Nephron (organoid): ENCODE measurements around the gene FARP2.

Experiments used
- H3K27ac Mint-ChIP-seq, 3 experiments: 2 replicates each; pipeline ENCODE4 v1.8.0; 2020; ENCODE audit warnings: mixed read lengths in 3 of 3, mild to moderate bottlenecking in 2 of 3, moderate library complexity in 1 of 3
- H3K27me3 Mint-ChIP-seq: 2 replicates; pipeline ENCODE4 v1.8.0; 2021; ENCODE audit warnings: low read depth, mild to moderate bottlenecking, moderate library complexity, mixed read lengths
- H3K36me3 Mint-ChIP-seq: 2 replicates; pipeline ENCODE4 v1.8.0; 2020; ENCODE audit warnings: low read depth, mixed read lengths
- H3K4me1 Mint-ChIP-seq: 2 replicates; pipeline ENCODE4 v1.8.0; 2020; ENCODE audit warnings: mixed read lengths
- H3K4me3 Mint-ChIP-seq, 3 experiments: 2 replicates each; pipeline ENCODE4 v1.8.0; 2020; ENCODE audit warnings: mild to moderate bottlenecking in 3 of 3, mixed read lengths in 3 of 3, moderate library complexity in 2 of 3
- H3K9me3 Mint-ChIP-seq: 2 replicates; pipeline ENCODE4 v1.8.0; 2020; ENCODE audit warnings: mixed read lengths
- CTCF ChIP-seq, 3 experiments: fragments of 200-600 bp; sonication (generic); IDR thresholded peaks; one replicate each; pipeline ENCODE4 v1.5.0; 2021; ENCODE audit warnings: antibody characterized with exemption in 3 of 3; ENCODE audit not compliant: unreplicated experiment in 3 of 3

FARP2 gene

GRCh38 chr2:241498115-241499070, 142.3 kb downstream of the FARP2 start:
- no peak for TF ChIP-seq CTCF (IDR thresholded peaks at IDR 0.05; ENCODE audit: unreplicated experiment in 3 of 3)
- Mint-ChIP-seq H3K27ac (no peak overlapping the region), H3K27me3 (no peaks in the 10 kb centered on the region), H3K36me3 (peaks cover 25% of the 10 kb centered on the region), H3K4me3 (no peak overlapping the region), H3K4me1 (peaks cover 9% of the 10 kb centered on the region), H3K9me3 (no peaks in the 10 kb centered on the region)

- no peak overlapping the region for H3K27ac Mint-ChIP-seq
- H3K36me3 Mint-ChIP-seq, result peaks cover 25% of the 10 kb centered on the region
- no peaks in the 10 kb centered on the region for H3K27me3 Mint-ChIP-seq
- no peak overlapping the region for H3K4me3 Mint-ChIP-seq
- TF ChIP-seq CTCF (IDR thresholded peaks at IDR 0.05; ENCODE audit: unreplicated experiment in 3 of 3), result no peak
- H3K4me1 Mint-ChIP-seq, result peaks cover 13% of the 10 kb centered on the region
- H3K9me3 Mint-ChIP-seq, result no peaks in the 10 kb centered on the region
These were observed 143.3 kb downstream of the FARP2 start for GRCh38 chr2:241499146-241499965.

GRCh38 chr2:241500016-241500415, 143.9 kb downstream of the FARP2 start:
- H3K27me3 Mint-ChIP-seq, result no peaks in the 10 kb centered on the region
- H3K4me1 Mint-ChIP-seq, result peaks cover 20% of the 10 kb centered on the region
- no peak for TF ChIP-seq CTCF (IDR thresholded peaks at IDR 0.05; ENCODE audit: unreplicated experiment in 3 of 3)
- no peak overlapping the region for H3K27ac Mint-ChIP-seq
- peaks cover 23% of the 10 kb centered on the region for H3K36me3 Mint-ChIP-seq
- no peaks in the 10 kb centered on the region for H3K9me3 Mint-ChIP-seq
- H3K4me3 Mint-ChIP-seq, result no peak overlapping the region

GRCh38 chr2:241500431-241500975, 144.4 kb downstream of the FARP2 start:
- no peak for TF ChIP-seq CTCF (IDR thresholded peaks at IDR 0.05; ENCODE audit: unreplicated experiment in 3 of 3)
- Mint-ChIP-seq H3K9me3 (no peaks in the 10 kb centered on the region), H3K36me3 (peaks cover 22% of the 10 kb centered on the region), H3K27me3 (no peaks in the 10 kb centered on the region), H3K4me1 (peaks cover 24% of the 10 kb centered on the region), H3K27ac (no peak overlapping the region), H3K4me3 (no peak overlapping the region)

GRCh38 chr2:241501099-241501541, 145.0 kb downstream of the FARP2 start:
- peaks cover 22% of the 10 kb centered on the region for H3K36me3 Mint-ChIP-seq
- H3K9me3 Mint-ChIP-seq, result no peaks in the 10 kb centered on the region
- TF ChIP-seq CTCF (IDR thresholded peaks at IDR 0.05; ENCODE audit: unreplicated experiment in 3 of 3), result no peak
- H3K4me1 Mint-ChIP-seq, result peaks cover 31% of the 10 kb centered on the region
- H3K4me3 Mint-ChIP-seq, result no peak overlapping the region
- H3K27ac Mint-ChIP-seq, result no peak overlapping the region
- H3K27me3 Mint-ChIP-seq, result no peaks in the 10 kb centered on the region
